H9 (cell line): Measurements from ENCODE around the gene MTX1. TPM values are rescaled to one million over a fixed set of nuclear protein-coding genes. Genes with fewer than 3 reads are reported as not detected.

Experiments
- DNase-seq: peaks from one replicate; pipeline ENCODE4 v3.0.0-alpha.2; 2017
- H2AFZ ChIP-seq: one replicate; pipeline ENCODE4 v1.6.1; 2013; ENCODE audit warnings: mild to moderate bottlenecking, low read length, control low read depth, moderate library complexity
- H2AK5ac ChIP-seq: 2 replicates; pipeline ENCODE4 v1.6.1; 2013; ENCODE audit warnings: low read length, control low read depth, mixed read lengths; ENCODE audit not compliant: insufficient read length
- H2BK120ac ChIP-seq: one replicate; pipeline ENCODE4 v1.6.1; 2013; ENCODE audit warnings: low read depth, mild to moderate bottlenecking, low read length, control low read depth, inconsistent platforms; ENCODE audit not compliant: poor library complexity, severe bottlenecking
- H2BK12ac ChIP-seq: 2 replicates; pipeline ENCODE4 v1.6.1; 2013; ENCODE audit warnings: low read length, control low read depth, mixed read lengths, low read depth; ENCODE audit not compliant: insufficient read length
- H2BK15ac ChIP-seq: 2 replicates; pipeline ENCODE4 v1.6.1; 2013; ENCODE audit warnings: low read depth, low read length, control low read depth
- H2BK20ac ChIP-seq: one replicate; pipeline ENCODE4 v1.6.1; 2013; ENCODE audit warnings: low read depth, mild to moderate bottlenecking, low read length, control low read depth, inconsistent platforms; ENCODE audit not compliant: poor library complexity, severe bottlenecking
- H2BK5ac ChIP-seq: 2 replicates; pipeline ENCODE4 v1.6.1; 2013; ENCODE audit warnings: low read length, control low read depth, mixed read lengths; ENCODE audit not compliant: insufficient read length
- H3K14ac ChIP-seq: 2 replicates; pipeline ENCODE4 v1.6.1; 2013; ENCODE audit warnings: low read length, control low read depth; ENCODE audit not compliant: insufficient read depth
- H3K18ac ChIP-seq: 2 replicates; pipeline ENCODE4 v1.6.1; 2013; ENCODE audit warnings: low read depth, mild to moderate bottlenecking, mixed read lengths, low read length, control low read depth; ENCODE audit not compliant: insufficient read length
- H3K23ac ChIP-seq: 2 replicates; pipeline ENCODE4 v1.6.1; 2013; ENCODE audit warnings: low read length, control low read depth, mixed read lengths, low read depth; ENCODE audit not compliant: insufficient read length
- H3K23me2 ChIP-seq: 2 replicates; pipeline ENCODE4 v1.6.1; 2013; ENCODE audit warnings: low read depth, mild to moderate bottlenecking, mixed read lengths, low read length, control low read depth; ENCODE audit not compliant: insufficient read length, poor library complexity, severe bottlenecking
- H3K27ac ChIP-seq: 2 replicates; pipeline ENCODE4 v1.5.1; 2013; ENCODE audit warnings: low read length, control low read depth, mixed read lengths, low read depth; ENCODE audit not compliant: insufficient read length
- H3K27me3 ChIP-seq: 2 replicates; pipeline ENCODE4 v1.6.1; 2013; ENCODE audit warnings: low read length, control low read depth, inconsistent platforms; ENCODE audit not compliant: insufficient read depth
- H3K4ac ChIP-seq: 2 replicates; pipeline ENCODE4 v1.6.1; 2013; ENCODE audit warnings: low read depth, mild to moderate bottlenecking, control low read depth, inconsistent platforms, low read length, moderate library complexity
- H3K4me1 ChIP-seq: 2 replicates; pipeline ENCODE4 v1.6.1; 2013; ENCODE audit warnings: low read length, control low read depth, inconsistent platforms; ENCODE audit not compliant: insufficient read depth
- H3K4me2 ChIP-seq: 2 replicates; pipeline ENCODE4 v1.6.1; 2013; ENCODE audit warnings: low read length, control low read depth, mixed read lengths; ENCODE audit not compliant: insufficient read length, insufficient read depth
- H3K56ac ChIP-seq: 2 replicates; pipeline ENCODE4 v1.6.1; 2013; ENCODE audit warnings: low read depth, mild to moderate bottlenecking, mixed read lengths, low read length, control low read depth; ENCODE audit not compliant: insufficient read length
- H3K79me1 ChIP-seq: 2 replicates; pipeline ENCODE4 v1.6.1; 2013; ENCODE audit warnings: low read depth, mild to moderate bottlenecking, moderate library complexity, low read length, control low read depth, inconsistent platforms; ENCODE audit not compliant: insufficient read depth, poor library complexity, severe bottlenecking
- H3K79me2 ChIP-seq: 2 replicates; pipeline ENCODE4 v1.6.1; 2013; ENCODE audit warnings: low read length, control low read depth, inconsistent platforms; ENCODE audit not compliant: insufficient read depth
- H3K9ac ChIP-seq: 2 replicates; pipeline ENCODE4 v1.6.1; 2013; ENCODE audit warnings: low read length, control low read depth, mixed read lengths; ENCODE audit not compliant: insufficient read length; ENCODE audit errors: extremely low read depth
- H3K9me3 ChIP-seq: one replicate; pipeline ENCODE4 v1.6.1; 2013; ENCODE audit warnings: low read depth, low read length, inconsistent platforms; ENCODE audit not compliant: control insufficient read depth
- H3T11ph ChIP-seq: one replicate; pipeline ENCODE4 v1.6.1; 2013; ENCODE audit warnings: mild to moderate bottlenecking, low read length, control low read depth, inconsistent platforms
- H4K20me1 ChIP-seq: one replicate; pipeline ENCODE4 v1.6.1; 2013; ENCODE audit not compliant: control insufficient read depth, insufficient read length, insufficient read depth
- H4K5ac ChIP-seq: 2 replicates; pipeline ENCODE4 v1.6.1; 2013; ENCODE audit warnings: low read depth, mild to moderate bottlenecking, mixed read lengths, low read length, control low read depth; ENCODE audit not compliant: insufficient read length
- H4K8ac ChIP-seq: replicated peaks from 2 replicates; pipeline ENCODE4 v1.6.1; 2013; ENCODE audit warnings: low read length, control low read depth, mixed read lengths, low read depth; ENCODE audit not compliant: insufficient read length
- H4K91ac ChIP-seq: 2 replicates; pipeline ENCODE4 v1.6.1; 2013; ENCODE audit warnings: low read depth, mild to moderate bottlenecking, moderate library complexity, mixed read lengths, low read length, control low read depth; ENCODE audit not compliant: insufficient read length
- H3K27ac Mint-ChIP-seq, 3 experiments: 2 replicates in 2 of 3; 3 replicates in 1 of 3; pipeline ENCODE4 v1.8.0; 2020 to 2021; ENCODE audit warnings: mixed read lengths in 3 of 3, mild to moderate bottlenecking in 1 of 3, moderate library complexity in 1 of 3
- H3K27me3 Mint-ChIP-seq: 2 replicates; pipeline ENCODE4 v1.8.0; 2021; ENCODE audit warnings: low read depth, mild to moderate bottlenecking, moderate library complexity, mixed read lengths
- H3K36me3 Mint-ChIP-seq, 3 experiments: 2 replicates in 2 of 3; 3 replicates in 1 of 3; pipeline ENCODE4 v1.8.0; 2020 to 2021; ENCODE audit warnings: low read depth in 3 of 3, mixed read lengths in 3 of 3; ENCODE audit not compliant: insufficient read depth in 1 of 3
- H3K4me1 Mint-ChIP-seq, 2 experiments: 2 replicates each; pipeline ENCODE4 v1.8.0; 2020; ENCODE audit warnings: mixed read lengths in 2 of 2
- H3K4me3 Mint-ChIP-seq, 2 experiments: 2 replicates in 1 of 2; 3 replicates in 1 of 2; pipeline ENCODE4 v1.8.0; 2020 to 2021; ENCODE audit warnings: mild to moderate bottlenecking in 2 of 2, mixed read lengths in 2 of 2, moderate library complexity in 1 of 2
- H3K9me3 Mint-ChIP-seq, 2 experiments: 2 replicates in 1 of 2; 3 replicates in 1 of 2; pipeline ENCODE4 v1.8.0; 2020; ENCODE audit warnings: mild to moderate bottlenecking in 2 of 2, mixed read lengths in 2 of 2, moderate library complexity in 1 of 2
- WGBS: extraction: QIAGEN DNeasy Blood & Tissue Kit; methylation state at CpG from one replicate; pipeline ENCODE4 v1.1.7; 2013; ENCODE audit warnings: missing lambda C conversion rate, low lambda C conversion rate, mixed read lengths; ENCODE audit not compliant: insufficient read length; ENCODE audit errors: extremely low coverage; 5-methylcytosine and 5-hydroxymethylcytosine counted together
- total RNA-seq: library from RNA; stranded (reverse); gene quantifications from 2 replicates; pipeline ENCODE4 v1.2.1, GENCODE V29; 2021
- TF ChIP-seq, protein P1 (sequence below): fragments of 200-600 bp; sonication (generic); conservative IDR thresholded peaks from 3 replicates; pipeline ENCODE4 v1.8.0; 2021; ENCODE audit warnings: antibody characterized with exemption, mild to moderate bottlenecking

Gene MTX1
- total RNA-seq, 1 experiment from 2014 or later = 45.0 TPM

DNA sequence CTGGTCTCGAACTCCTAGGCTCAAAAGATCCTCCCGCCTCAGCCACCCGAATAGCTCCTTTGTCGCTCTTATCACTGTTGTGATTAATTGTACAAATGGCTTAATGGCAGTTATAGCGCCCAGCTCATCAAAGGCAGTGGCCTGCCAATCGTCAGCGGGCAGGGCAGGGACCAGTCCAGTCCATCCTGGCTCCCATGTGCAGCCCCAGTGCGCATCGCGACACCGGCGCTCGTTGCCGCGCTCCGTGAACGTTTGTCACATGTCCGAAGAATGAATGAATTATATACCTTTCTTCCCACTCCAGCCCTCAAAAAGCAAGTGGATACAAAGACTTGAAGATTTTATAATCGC is 18.4 kb downstream of the MTX1 start:
- Histone ChIP-seq H3K9ac (peak overlapping the region; percentile 71), H3K27me3 (no peaks in the 10 kb centered on the region), H3K27ac (no peak overlapping the region), H2BK15ac (no peak overlapping the region), H3K79me1 (no peaks in the 10 kb centered on the region), H3K9me3 (no peaks in the 10 kb centered on the region), H3K4me1 (no peaks in the 10 kb centered on the region; the same call in 1 of the 2 replicates), H2BK12ac (no peak overlapping the region), H2AK5ac (no peak overlapping the region), H4K91ac (no peak overlapping the region), H3K14ac (peak overlapping the region; percentile 44; the same call in 1 of the 2 replicates), H3K18ac (peak overlapping the region; percentile 37), H3K4me2 (peak overlapping the region; percentile 81), H2BK20ac (no peak overlapping the region), H4K8ac (no peak overlapping the region), H3T11ph (no peak overlapping the region), H4K20me1 (no peaks in the 10 kb centered on the region), H2BK120ac (no peak overlapping the region), H3K4ac (no peak overlapping the region), H3K23me2 (peaks cover 4% of the 10 kb centered on the region), H2AFZ (no peak overlapping the region), H4K5ac (no peak overlapping the region), H3K79me2 (no peaks in the 10 kb centered on the region), H3K56ac (no peak overlapping the region), H2BK5ac (no peak overlapping the region), H3K23ac (no peak overlapping the region)
- Mint-ChIP-seq H3K4me1 (peaks cover 20 to 27% of the 10 kb centered on the region in 2 experiments), H3K9me3 (no peaks in the 10 kb centered on the region; a peak in 1 of 5 replicates), H3K36me3 (peaks cover 0 to 10% (median 8%) of the 10 kb centered on the region in 3 experiments; a peak in 4 of 7 replicates), H3K4me3 (peak overlapping the region; percentile 88), H3K27me3 (peaks cover 35% of the 10 kb centered on the region), H3K27ac (peak overlapping the region; percentile 91 to 99 (median 97))
- no CpG with 5 or more reads among the region's 19 CpGs for WGBS
- TF ChIP-seq, protein P1, sequence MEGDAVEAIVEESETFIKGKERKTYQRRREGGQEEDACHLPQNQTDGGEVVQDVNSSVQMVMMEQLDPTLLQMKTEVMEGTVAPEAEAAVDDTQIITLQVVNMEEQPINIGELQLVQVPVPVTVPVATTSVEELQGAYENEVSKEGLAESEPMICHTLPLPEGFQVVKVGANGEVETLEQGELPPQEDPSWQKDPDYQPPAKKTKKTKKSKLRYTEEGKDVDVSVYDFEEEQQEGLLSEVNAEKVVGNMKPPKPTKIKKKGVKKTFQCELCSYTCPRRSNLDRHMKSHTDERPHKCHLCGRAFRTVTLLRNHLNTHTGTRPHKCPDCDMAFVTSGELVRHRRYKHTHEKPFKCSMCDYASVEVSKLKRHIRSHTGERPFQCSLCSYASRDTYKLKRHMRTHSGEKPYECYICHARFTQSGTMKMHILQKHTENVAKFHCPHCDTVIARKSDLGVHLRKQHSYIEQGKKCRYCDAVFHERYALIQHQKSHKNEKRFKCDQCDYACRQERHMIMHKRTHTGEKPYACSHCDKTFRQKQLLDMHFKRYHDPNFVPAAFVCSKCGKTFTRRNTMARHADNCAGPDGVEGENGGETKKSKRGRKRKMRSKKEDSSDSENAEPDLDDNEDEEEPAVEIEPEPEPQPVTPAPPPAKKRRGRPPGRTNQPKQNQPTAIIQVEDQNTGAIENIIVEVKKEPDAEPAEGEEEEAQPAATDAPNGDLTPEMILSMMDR = 0 out of 3 replicates have a peak, but pooled peaks have one; percentile 15
- DNase-seq = peak; percentile 74
